GM12878 (cell line): ENCODE data around the gene CRYGS. TPM values are rescaled to one million over a fixed set of nuclear protein-coding genes. Genes with fewer than 3 reads are reported as not detected.
A peak's percentile ranks its signal among the peaks of the same experiment; 100 is the strongest.

Experiments
- CREB1 ChIP-seq: IDR thresholded peaks from 2 replicates; pipeline ENCODE4 v1.6.1; 2012; ENCODE audit warnings: low read depth, mild to moderate bottlenecking, inconsistent platforms
- EED ChIP-seq: sonication (generic); IDR thresholded peaks from 2 replicates; pipeline ENCODE4 v1.6.1; 2016; ENCODE audit warnings: antibody characterized with exemption, low read depth
- EP300 ChIP-seq, 2 experiments: fragments of 150-350 bp in 1 of 2; IDR thresholded peaks; 2 replicates each; pipeline ENCODE4 v1.6.1; 2011 to 2012; ENCODE audit warnings: low read depth in 2 of 2, low read length in 2 of 2, borderline replicate concordance in 1 of 2, improper control_type of control experiment in 1 of 2, inconsistent platforms in 1 of 2; ENCODE audit not compliant: control insufficient read depth in 1 of 2
- IKZF1 ChIP-seq: fragments of 450-650 bp; conservative IDR thresholded peaks from 2 replicates; pipeline ENCODE4 v1.6.1; 2017; ENCODE audit warnings: antibody characterized with exemption, mild to moderate bottlenecking
- IKZF2 ChIP-seq, 2 experiments: fragments of 450-650 bp; IDR thresholded peaks; 2 replicates each; pipeline ENCODE4 v1.6.1; 2017; ENCODE audit warnings: mild to moderate bottlenecking in 2 of 2, moderate library complexity in 2 of 2
- IRF3 ChIP-seq: fragments of 450-650 bp; IDR thresholded peaks from 2 replicates; pipeline ENCODE4 v1.6.1; 2014; ENCODE audit warnings: mild to moderate bottlenecking
- MAX ChIP-seq: IDR thresholded peaks from 2 replicates; pipeline ENCODE4 v1.6.1; 2012; ENCODE audit warnings: low read depth, low read length, improper control_type of control experiment
- MTA2 ChIP-seq: fragments of 450-650 bp; IDR thresholded peaks from 2 replicates; pipeline ENCODE4 v1.6.1; 2016; ENCODE audit warnings: low read depth, mild to moderate bottlenecking, moderate library complexity
- MTA3 ChIP-seq: IDR thresholded peaks from 2 replicates; pipeline ENCODE4 v1.6.1; 2012; ENCODE audit warnings: low read length, inconsistent platforms, borderline replicate concordance
- MYC ChIP-seq: IDR thresholded peaks from 2 replicates; pipeline ENCODE4 v1.6.1; 2011; ENCODE audit warnings: mild to moderate bottlenecking, low read length, moderate library complexity, inconsistent platforms; ENCODE audit not compliant: insufficient read depth, insufficient replicate concordance, insufficient read length, severe bottlenecking
- NBN ChIP-seq: fragments of 450-650 bp; IDR thresholded peaks from 2 replicates; pipeline ENCODE4 v1.6.1; 2016
- NFIC ChIP-seq: IDR thresholded peaks from 2 replicates; pipeline ENCODE4 v1.6.1; 2012; ENCODE audit warnings: low read depth, mild to moderate bottlenecking, inconsistent platforms, low read length, moderate library complexity
- POLR2AphosphoS5 ChIP-seq: IDR thresholded peaks from 2 replicates; pipeline ENCODE4 v1.6.1; 2011; ENCODE audit warnings: mild to moderate bottlenecking, low read length, inconsistent platforms
- RAD21 ChIP-seq: IDR thresholded peaks from 2 replicates; pipeline ENCODE4 v1.6.1; 2011; ENCODE audit warnings: mild to moderate bottlenecking, low read depth, low read length, moderate library complexity; ENCODE audit not compliant: insufficient read depth
- RELA ChIP-seq: fragments of 450-650 bp; IDR thresholded peaks from 2 replicates; pipeline ENCODE4 v1.8.0; 2014; ENCODE audit warnings: borderline replicate concordance; ENCODE audit not compliant: partially characterized antibody
- RFX5 ChIP-seq: IDR thresholded peaks from 2 replicates; pipeline ENCODE4 v1.6.1; 2011; ENCODE audit warnings: low read depth, low read length, improper control_type of control experiment
- SKIL ChIP-seq: fragments of 450-650 bp; IDR thresholded peaks from 2 replicates; pipeline ENCODE4 v1.6.1; 2017; ENCODE audit warnings: mild to moderate bottlenecking, low read depth, inconsistent platforms; ENCODE audit not compliant: poor library complexity, severe bottlenecking
- SMC3 ChIP-seq: IDR thresholded peaks from 2 replicates; pipeline ENCODE4 v1.6.1; 2011; ENCODE audit warnings: low read length, improper control_type of control experiment, borderline replicate concordance
- STAT3 ChIP-seq: IDR thresholded peaks from 2 replicates; pipeline ENCODE4 v1.6.1; 2011; ENCODE audit warnings: low read depth, low read length, improper control_type of control experiment
- TAF1 ChIP-seq: IDR thresholded peaks from 2 replicates; pipeline ENCODE4 v1.6.1; 2011; ENCODE audit warnings: mild to moderate bottlenecking, low read depth, low read length, borderline replicate concordance
- USF2 ChIP-seq: IDR thresholded peaks from 2 replicates; pipeline ENCODE4 v1.6.1; 2011; ENCODE audit warnings: low read depth, low read length, improper control_type of control experiment, borderline replicate concordance
- ZBTB40 ChIP-seq: fragments of 450-650 bp; IDR thresholded peaks from 2 replicates; pipeline ENCODE4 v1.6.1; 2016; ENCODE audit warnings: mild to moderate bottlenecking, moderate library complexity, borderline replicate concordance
- ZZZ3 ChIP-seq: IDR thresholded peaks from 2 replicates; pipeline ENCODE4 v1.6.1; 2011; ENCODE audit warnings: low read depth; ENCODE audit not compliant: control insufficient read depth, insufficient read length
- polyA plus RNA-seq, 11 experiments: library from polyadenylated mRNA; depleted of rRNA in 4 of 11; unstranded in 6 of 11; stranded (reverse) in 5 of 11; fragments of >200 nt; fragmentation: Nextera tagmentation in 4 of 11; fragmentation: Illumina TruSeq in 1 of 11; extraction: Ambion mirVana in 4 of 11; extraction: Trizol in 1 of 11; gene quantifications; 1 replicate in 1 of 11; 2 replicates in 10 of 11; pipeline versions ENCODE4 v1.2.1 to v1.2.3, GENCODE V29; 2011 to 2016; ENCODE audit warnings: inconsistent platforms in 2 of 11, missing spikeins in 2 of 11, low read depth in 1 of 11
- total RNA-seq, 4 experiments: library from RNA; depleted of rRNA in 3 of 4; stranded (reverse); fragments of >200 nt in 3 of 4; fragmentation: Illumina TruSeq in 1 of 4; extraction: Trizol in 1 of 4; gene quantifications; 2 replicates each; pipeline versions ENCODE4 v1.2.1 to v1.2.3, GENCODE V29; 2013 to 2021

CRYGS gene
- total and polyA plus RNA-seq, 10 of the 15 experiments (the other 5 are each of a cell fraction or from before 2014, with no cell fraction given): 1.1 to 6.0 (median 2.5) TPM

GRCh38 chr3:186538779-186539178 lies 5.4 kb downstream of the CRYGS start (continued):
- 0 out of 2 replicates have a peak, but pooled peaks have one; percentile 23 for TF ChIP-seq MTA3
- TF ChIP-seq IKZF2 (IDR thresholded peaks at IDR 0.05): peak; percentile 35 to 43; a peak in 2 of 4 replicates
- no peak for TF ChIP-seq MAX
- no peak for TF ChIP-seq CREB1
- no peak for TF ChIP-seq RFX5
- no peak for TF ChIP-seq RELA
- TF ChIP-seq NFIC: peak; percentile 43; the same call in 1 of the 2 replicates
- no peak for TF ChIP-seq POLR2AphosphoS5
- TF ChIP-seq ZBTB40: no peak
- TF ChIP-seq IKZF1: peak; percentile 57; the same call in 1 of the 2 replicates
- no peak for TF ChIP-seq NBN
- no peak for TF ChIP-seq EED
- no peak for TF ChIP-seq STAT3
- TF ChIP-seq MYC: no peak
- 0 out of 2 replicates have a peak, but pooled peaks have one; percentile 2 for TF ChIP-seq RAD21
- TF ChIP-seq USF2: no peak
- peak; percentile 4; the same call in 1 of the 2 replicates for TF ChIP-seq SMC3
- TF ChIP-seq SKIL: no peak
- TF ChIP-seq ZZZ3: no peak
- TF ChIP-seq EP300 (IDR thresholded peaks at IDR 0.05; ENCODE audit: borderline replicate concordance in 1 of 2, control insufficient read depth in 1 of 2, low read depth in 2 of 2, low read length in 2 of 2): 0 out of 4 replicates have a peak, but pooled peaks of 1 of the 2 experiments have one; percentile 19
- TF ChIP-seq TAF1: no peak
- TF ChIP-seq MTA2: no peak
- no peak for TF ChIP-seq IRF3
